ENCODE data around the gene SRPK2.
"Not testable (repeated sequence)": the region's sequence is repeated elsewhere in the genome, so short reads cannot be mapped to it uniquely, and the experiment has no call there.

The SRPK2 gene

DNA sequence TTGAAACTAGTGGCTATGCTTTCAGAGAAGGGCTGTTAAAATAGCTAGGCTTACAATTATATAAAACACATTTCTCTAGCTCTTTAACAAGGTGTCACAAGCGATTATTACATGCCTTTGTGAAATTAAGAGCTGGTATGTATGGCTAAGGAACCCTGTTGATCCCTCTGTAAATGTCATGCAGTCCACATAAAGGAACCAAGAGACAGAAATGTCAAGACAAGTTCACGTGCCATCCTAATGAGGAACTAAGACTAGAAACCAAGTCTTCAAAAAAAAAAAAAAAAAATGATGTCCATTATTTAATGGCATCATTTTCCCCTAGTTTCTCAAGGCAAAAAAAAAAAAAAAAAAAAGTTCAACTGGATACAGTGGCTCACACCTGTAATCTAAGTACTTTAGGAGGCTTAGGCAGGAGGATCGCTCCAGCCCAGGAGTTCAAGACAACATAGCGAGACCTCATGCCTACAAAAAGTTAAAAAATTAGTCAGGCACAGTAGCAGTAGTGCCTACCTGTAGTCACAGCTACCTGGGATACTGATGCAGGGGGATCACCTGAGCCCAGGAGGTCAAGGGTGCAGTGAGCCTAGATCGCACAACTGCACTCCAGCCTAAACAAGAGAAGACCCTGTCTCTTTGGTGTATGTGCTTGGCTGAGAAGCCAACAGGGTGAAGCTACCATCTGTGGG, 63.4 kb downstream of the SRPK2 start:
- 100% methylated on average over 3 of the region's 5 CpGs for WGBS (ENCODE audit: insufficient coverage)
- POLR2A ChIA-PET = no interaction called here
- CTCF ChIA-PET = interaction anchor here (1.0 to 1.7 kb wide), 3 partner anchors 10 to 242 kb away, joined by 3 to 6 read pairs (median 4); no protein-coding TSS in a partner anchor
- no peak for DNase-seq
- peaks cover 0 to 10% (median 0%) of the 10 kb centered on the region in 4 experiments for H3K4me1 ChIP-seq (ENCODE audit: control extremely low read depth in 1 of 4, control insufficient read depth in 4 of 4, insufficient read depth in 4 of 4, low read length in 3 of 4)
- H3K4me3 ChIP-seq (ENCODE audit: control insufficient read depth in 1 of 7, extremely low read depth in 1 of 7, insufficient read depth in 4 of 7, low read depth in 2 of 7, low read length in 6 of 7) = no peak overlapping the region
- H3K9me3 ChIP-seq (ENCODE audit: control extremely low read depth in 1 of 5, control insufficient read depth in 4 of 5, insufficient read depth in 2 of 5, low read depth in 1 of 5, low read length in 4 of 5) = peaks cover 0 to 3% (median 0%) of the 10 kb centered on the region in 5 experiments
- H3K36me3 ChIP-seq (ENCODE audit: control insufficient read depth in 4 of 4, insufficient read depth in 4 of 4, low read length in 3 of 4) = peaks cover 0 to 5% (median 0%) of the 10 kb centered on the region in 4 experiments
- H3K27ac ChIP-seq (ENCODE audit: insufficient read depth in 1 of 2, low read depth in 1 of 2, low read length in 2 of 2, poor library complexity in 1 of 2, severe bottlenecking in 2 of 2) = no peak overlapping the region
- no peaks in the 10 kb centered on the region for H3K27me3 ChIP-seq (replicated peaks in 2 of 5; ENCODE audit: control insufficient read depth in 4 of 5, insufficient read depth in 5 of 5, low read length in 4 of 5)

DNA sequence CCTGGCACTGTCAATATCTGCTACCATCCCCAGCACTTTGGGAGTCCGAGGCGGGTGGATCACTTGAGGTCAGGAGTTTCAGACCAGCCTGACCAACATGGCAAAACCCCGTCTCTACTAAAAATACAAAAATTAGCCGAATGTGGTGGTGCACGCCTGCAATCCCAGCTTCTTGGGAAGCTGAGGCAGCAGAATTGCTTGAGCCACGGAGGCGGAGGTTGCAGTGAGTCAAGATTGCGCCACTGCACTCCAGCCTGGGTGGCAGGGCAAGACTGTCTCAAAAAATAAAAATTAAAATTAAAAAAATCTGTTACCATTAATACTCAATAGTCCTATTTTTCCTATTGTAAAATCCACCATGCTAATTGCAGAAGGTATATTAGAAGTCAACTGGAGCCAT, 64.1 kb downstream of the SRPK2 start:
- H3K4me3 ChIP-seq (ENCODE audit: control insufficient read depth in 1 of 7, extremely low read depth in 1 of 7, insufficient read depth in 4 of 7, low read depth in 2 of 7, low read length in 6 of 7); H3K36me3 ChIP-seq (ENCODE audit: control insufficient read depth in 4 of 4, insufficient read depth in 4 of 4, low read length in 3 of 4); DNase-seq; POLR2A ChIA-PET; H3K27me3 ChIP-seq (replicated peaks in 2 of 5; ENCODE audit: control insufficient read depth in 4 of 5, insufficient read depth in 5 of 5, low read length in 4 of 5); H3K9me3 ChIP-seq (ENCODE audit: control extremely low read depth in 1 of 5, control insufficient read depth in 4 of 5, insufficient read depth in 2 of 5, low read depth in 1 of 5, low read length in 4 of 5); H3K27ac ChIP-seq (ENCODE audit: insufficient read depth in 1 of 2, low read depth in 1 of 2, low read length in 2 of 2, poor library complexity in 1 of 2, severe bottlenecking in 2 of 2): not testable (repeated sequence)
- peaks cover 0 to 17% (median 0%) of the 10 kb centered on the region in 4 experiments for H3K4me1 ChIP-seq (ENCODE audit: control extremely low read depth in 1 of 4, control insufficient read depth in 4 of 4, insufficient read depth in 4 of 4, low read length in 3 of 4)
- WGBS (ENCODE audit: insufficient coverage) = 98% methylated on average over 5 of the region's 8 CpGs
- CTCF ChIA-PET = interaction anchor here (1.6 to 1.7 kb wide), 2 partner anchors 9 to 20 kb away, joined by 4 to 6 read pairs; no protein-coding TSS in a partner anchor

DNA sequence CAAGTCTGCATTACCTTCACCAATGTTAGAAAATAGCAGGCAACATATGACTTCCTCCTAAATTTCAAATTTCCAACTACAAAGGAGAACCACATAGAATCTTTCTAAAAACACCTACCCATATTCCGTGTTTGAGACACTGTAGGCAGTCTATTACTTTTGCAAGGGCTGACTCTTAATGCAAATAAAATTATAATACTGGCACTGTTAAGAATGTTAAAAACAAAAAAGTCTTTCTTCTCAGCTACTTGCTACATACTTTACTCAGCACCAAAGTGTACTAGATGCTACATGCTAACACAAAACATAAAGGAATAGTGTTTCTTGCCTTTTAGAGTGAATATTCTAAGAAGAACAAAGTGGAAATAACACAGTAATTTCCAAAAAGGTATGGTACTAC, 65.4 kb downstream of the SRPK2 start:
- H3K4me1 ChIP-seq (ENCODE audit: control extremely low read depth in 1 of 4, control insufficient read depth in 4 of 4, insufficient read depth in 4 of 4, low read length in 3 of 4) = peaks cover 0 to 19% (median 0%) of the 10 kb centered on the region in 4 experiments
- H3K9me3 ChIP-seq (ENCODE audit: control extremely low read depth in 1 of 5, control insufficient read depth in 4 of 5, insufficient read depth in 2 of 5, low read depth in 1 of 5, low read length in 4 of 5) = peaks cover 0 to 3% (median 0%) of the 10 kb centered on the region in 5 experiments
- H3K36me3 ChIP-seq (ENCODE audit: control insufficient read depth in 4 of 4, insufficient read depth in 4 of 4, low read length in 3 of 4) = peaks cover 0 to 5% (median 0%) of the 10 kb centered on the region in 4 experiments
- no peaks in the 10 kb centered on the region for H3K27me3 ChIP-seq (replicated peaks in 2 of 5; ENCODE audit: control insufficient read depth in 4 of 5, insufficient read depth in 5 of 5, low read length in 4 of 5)
- no peak for DNase-seq
- WGBS (ENCODE audit: insufficient coverage) = no CpG with 5 or more reads among the region's 1 CpG
- CTCF ChIA-PET = interaction anchor here (0.6 to 1.5 kb wide), 2 partner anchors 10 to 170 kb away, joined by 3 to 4 read pairs; no protein-coding TSS in a partner anchor
- POLR2A ChIA-PET = interaction anchor here (0.6 to 0.7 kb wide), 2 partner anchors 243 to 1522 kb away, joined by 3 to 5 read pairs; no protein-coding TSS in a partner anchor
- no peak overlapping the region for H3K4me3 ChIP-seq (ENCODE audit: control insufficient read depth in 1 of 7, extremely low read depth in 1 of 7, insufficient read depth in 4 of 7, low read depth in 2 of 7, low read length in 6 of 7)
- H3K27ac ChIP-seq (ENCODE audit: insufficient read depth in 1 of 2, low read depth in 1 of 2, low read length in 2 of 2, poor library complexity in 1 of 2, severe bottlenecking in 2 of 2) = no peak overlapping the region

DNA sequence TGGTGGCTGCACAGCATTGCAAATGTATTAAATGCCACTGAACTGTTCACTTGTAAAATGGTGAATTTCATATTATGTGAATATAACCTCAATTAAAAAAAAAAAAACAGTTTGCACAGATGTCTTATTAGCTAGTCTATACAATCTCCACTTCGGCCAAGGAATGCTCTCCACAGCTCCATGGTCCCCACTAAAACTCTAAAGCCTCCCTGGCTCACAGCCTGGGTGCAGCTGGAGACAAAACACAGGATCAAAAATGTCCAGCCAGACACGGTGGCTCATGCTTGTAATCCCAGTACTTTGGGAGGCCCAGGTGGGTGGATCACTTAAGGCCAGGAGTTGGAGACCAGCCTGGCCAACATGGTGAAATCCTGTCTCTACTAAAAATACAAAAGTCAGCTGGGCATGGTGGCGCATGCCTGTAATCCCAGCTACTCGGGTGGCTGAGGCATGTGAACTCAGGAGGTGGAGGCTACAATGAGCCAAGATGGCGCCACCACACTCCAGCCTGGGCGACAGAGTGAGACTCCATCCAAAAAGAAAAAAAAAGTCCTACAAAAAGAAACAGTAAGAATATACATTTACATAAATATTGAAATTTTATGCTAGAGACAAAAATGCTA, 66.0 kb downstream of the SRPK2 start:
- DNase-seq = no peak
- WGBS (ENCODE audit: insufficient coverage) = 96% methylated on average over 4 of the region's 6 CpGs
- Histone ChIP-seq H3K4me1 (ENCODE audit: control extremely low read depth in 1 of 4, control insufficient read depth in 4 of 4, insufficient read depth in 4 of 4, low read length in 3 of 4) (peaks cover 0 to 19% (median 0%) of the 10 kb centered on the region in 4 experiments), H3K9me3 (ENCODE audit: control extremely low read depth in 1 of 5, control insufficient read depth in 4 of 5, insufficient read depth in 2 of 5, low read depth in 1 of 5, low read length in 4 of 5) (peaks cover 0 to 3% (median 0%) of the 10 kb centered on the region in 5 experiments), H3K4me3 (ENCODE audit: control insufficient read depth in 1 of 7, extremely low read depth in 1 of 7, insufficient read depth in 4 of 7, low read depth in 2 of 7, low read length in 6 of 7) (no peak overlapping the region), H3K36me3 (ENCODE audit: control insufficient read depth in 4 of 4, insufficient read depth in 4 of 4, low read length in 3 of 4) (peaks cover 0 to 5% (median 0%) of the 10 kb centered on the region in 4 experiments), H3K27ac (ENCODE audit: insufficient read depth in 1 of 2, low read depth in 1 of 2, low read length in 2 of 2, poor library complexity in 1 of 2, severe bottlenecking in 2 of 2) (no peak overlapping the region), H3K27me3 (replicated peaks in 2 of 5; ENCODE audit: control insufficient read depth in 4 of 5, insufficient read depth in 5 of 5, low read length in 4 of 5) (no peaks in the 10 kb centered on the region)
- POLR2A ChIA-PET = no interaction called here
- CTCF ChIA-PET = interaction anchor here (0.6 to 1.5 kb wide), 2 partner anchors 11 to 29 kb away, joined by 3 to 4 read pairs; no protein-coding TSS in a partner anchor

DNA sequence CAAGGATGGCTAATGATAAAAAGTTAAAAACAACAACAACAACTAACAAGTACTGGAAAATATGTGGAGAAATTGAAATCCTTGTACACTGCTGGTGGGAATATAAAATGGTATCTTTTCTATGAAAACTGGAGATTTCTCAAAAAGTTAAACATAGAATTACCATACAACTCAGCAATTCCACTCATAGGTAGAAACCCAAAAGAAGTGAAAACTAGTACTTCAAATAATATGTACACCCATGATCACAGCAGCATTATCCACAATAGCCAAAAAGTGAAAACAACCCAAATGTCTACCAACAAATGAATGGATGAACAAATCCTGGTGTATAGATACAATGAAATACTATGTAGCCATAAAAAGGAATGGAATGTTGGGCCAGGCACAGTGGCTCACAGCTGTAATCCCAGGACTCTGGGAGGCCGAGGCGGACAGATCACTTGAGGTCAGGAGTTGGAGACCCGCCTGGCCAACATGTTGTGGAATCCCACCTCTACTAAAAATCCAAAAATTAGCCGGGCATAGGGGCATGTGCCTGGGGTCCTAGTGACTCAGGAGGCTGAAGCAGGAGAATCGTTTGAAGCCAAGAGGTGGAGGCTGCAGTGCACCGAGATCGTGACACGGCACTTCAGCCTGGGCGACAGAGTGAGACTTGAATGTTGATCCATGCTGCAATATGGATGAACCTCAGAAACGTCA, 66.8 kb downstream of the SRPK2 start:
- H3K4me3 ChIP-seq (ENCODE audit: control insufficient read depth in 1 of 7, extremely low read depth in 1 of 7, insufficient read depth in 4 of 7, low read depth in 2 of 7, low read length in 6 of 7) = no peak overlapping the region
- ChIA-PET CTCF (interaction anchor here (1.5 kb wide), 1 partner anchor 12 kb away, joined by 4 read pairs; no protein-coding TSS in a partner anchor), POLR2A (no interaction called here)
- H3K36me3 ChIP-seq (ENCODE audit: control insufficient read depth in 4 of 4, insufficient read depth in 4 of 4, low read length in 3 of 4) = peaks cover 0 to 5% (median 0%) of the 10 kb centered on the region in 4 experiments
- DNase-seq = no peak
- H3K27ac ChIP-seq (ENCODE audit: insufficient read depth in 1 of 2, low read depth in 1 of 2, low read length in 2 of 2, poor library complexity in 1 of 2, severe bottlenecking in 2 of 2) = no peak overlapping the region
- H3K9me3 ChIP-seq (ENCODE audit: control extremely low read depth in 1 of 5, control insufficient read depth in 4 of 5, insufficient read depth in 2 of 5, low read depth in 1 of 5, low read length in 4 of 5) = peaks cover 0 to 3% (median 0%) of the 10 kb centered on the region in 5 experiments
- peaks cover 0 to 19% (median 0%) of the 10 kb centered on the region in 4 experiments for H3K4me1 ChIP-seq (ENCODE audit: control extremely low read depth in 1 of 4, control insufficient read depth in 4 of 4, insufficient read depth in 4 of 4, low read length in 3 of 4)
- WGBS (ENCODE audit: insufficient coverage) = 97% methylated on average over 4 of the region's 10 CpGs
- no peaks in the 10 kb centered on the region for H3K27me3 ChIP-seq (replicated peaks in 2 of 5; ENCODE audit: control insufficient read depth in 4 of 5, insufficient read depth in 5 of 5, low read length in 4 of 5)

DNA sequence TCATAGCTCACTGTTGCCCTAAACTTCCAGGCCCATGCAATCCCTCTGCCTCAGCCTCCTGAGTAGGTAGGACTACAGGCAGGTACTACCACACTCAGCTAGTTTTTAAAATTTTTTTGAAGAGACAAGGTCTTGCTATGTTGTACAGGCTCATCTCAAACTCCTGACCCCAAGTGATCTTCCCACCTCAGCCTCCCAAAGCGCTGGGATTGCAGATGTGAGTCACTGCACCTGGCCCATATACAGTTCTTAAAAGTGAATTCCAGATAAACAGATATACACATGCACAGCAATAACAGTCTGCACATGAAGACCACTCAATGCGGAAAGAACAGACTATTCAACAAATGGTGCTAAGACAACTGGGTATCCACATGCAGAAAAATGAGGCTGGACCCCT, 67.8 kb downstream of the SRPK2 start:
- H3K9me3 ChIP-seq (ENCODE audit: control extremely low read depth in 1 of 5, control insufficient read depth in 4 of 5, insufficient read depth in 2 of 5, low read depth in 1 of 5, low read length in 4 of 5) = peaks cover 0 to 3% (median 0%) of the 10 kb centered on the region in 5 experiments
- CTCF ChIA-PET = no interaction called here
- no peaks in the 10 kb centered on the region for H3K27me3 ChIP-seq (replicated peaks in 2 of 5; ENCODE audit: control insufficient read depth in 4 of 5, insufficient read depth in 5 of 5, low read length in 4 of 5)
- H3K4me3 ChIP-seq (ENCODE audit: control insufficient read depth in 1 of 7, extremely low read depth in 1 of 7, insufficient read depth in 4 of 7, low read depth in 2 of 7, low read length in 6 of 7) = no peak overlapping the region
- POLR2A ChIA-PET = no interaction called here
- peaks cover 0 to 19% (median 0%) of the 10 kb centered on the region in 4 experiments for H3K4me1 ChIP-seq (ENCODE audit: control extremely low read depth in 1 of 4, control insufficient read depth in 4 of 4, insufficient read depth in 4 of 4, low read length in 3 of 4)
- DNase-seq = no peak
- 95% methylated on average over 2 of the region's 2 CpGs for WGBS (ENCODE audit: insufficient coverage)
- no peak overlapping the region for H3K27ac ChIP-seq (ENCODE audit: insufficient read depth in 1 of 2, low read depth in 1 of 2, low read length in 2 of 2, poor library complexity in 1 of 2, severe bottlenecking in 2 of 2)
- H3K36me3 ChIP-seq (ENCODE audit: control insufficient read depth in 4 of 4, insufficient read depth in 4 of 4, low read length in 3 of 4) = peaks cover 0 to 5% (median 0%) of the 10 kb centered on the region in 4 experiments
